DOHH2 (cell line): Measurements from ENCODE around the gene BUB1.

Experiments
- EZH2phosphoT487 ChIP-seq: fragments of 200-600 bp; sonication (generic); IDR thresholded peaks from 2 replicates; pipeline ENCODE4 v1.6.1; 2017; ENCODE audit warnings: borderline replicate concordance, mild to moderate bottlenecking, antibody characterized with exemption, low read length, moderate library complexity, mixed read lengths
- TF ChIP-seq, protein P1 (sequence below): fragments of 200-600 bp; sonication (generic); IDR thresholded peaks from one replicate; pipeline ENCODE4 v1.5.1; 2014; ENCODE audit warnings: antibody characterized with exemption, mild to moderate bottlenecking, low read depth, low read length; ENCODE audit not compliant: poor library complexity, severe bottlenecking

GRCh38 chr2:110708455-110708854 is 30.6 kb upstream of the BUB1 start:
- TF ChIP-seq, protein P1, sequence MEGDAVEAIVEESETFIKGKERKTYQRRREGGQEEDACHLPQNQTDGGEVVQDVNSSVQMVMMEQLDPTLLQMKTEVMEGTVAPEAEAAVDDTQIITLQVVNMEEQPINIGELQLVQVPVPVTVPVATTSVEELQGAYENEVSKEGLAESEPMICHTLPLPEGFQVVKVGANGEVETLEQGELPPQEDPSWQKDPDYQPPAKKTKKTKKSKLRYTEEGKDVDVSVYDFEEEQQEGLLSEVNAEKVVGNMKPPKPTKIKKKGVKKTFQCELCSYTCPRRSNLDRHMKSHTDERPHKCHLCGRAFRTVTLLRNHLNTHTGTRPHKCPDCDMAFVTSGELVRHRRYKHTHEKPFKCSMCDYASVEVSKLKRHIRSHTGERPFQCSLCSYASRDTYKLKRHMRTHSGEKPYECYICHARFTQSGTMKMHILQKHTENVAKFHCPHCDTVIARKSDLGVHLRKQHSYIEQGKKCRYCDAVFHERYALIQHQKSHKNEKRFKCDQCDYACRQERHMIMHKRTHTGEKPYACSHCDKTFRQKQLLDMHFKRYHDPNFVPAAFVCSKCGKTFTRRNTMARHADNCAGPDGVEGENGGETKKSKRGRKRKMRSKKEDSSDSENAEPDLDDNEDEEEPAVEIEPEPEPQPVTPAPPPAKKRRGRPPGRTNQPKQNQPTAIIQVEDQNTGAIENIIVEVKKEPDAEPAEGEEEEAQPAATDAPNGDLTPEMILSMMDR = no peak
- no peak for TF ChIP-seq EZH2phosphoT487
